Ureter (tissue), 1 donor: ENCODE results near the gene PDLIM7. TPM values are rescaled to one million over a fixed set of nuclear protein-coding genes. Genes with fewer than 3 reads are reported as not detected.

ENCODE experiments used
- DNase-seq: peaks from one replicate; pipeline ENCODE4 v3.0.0-alpha.2; 2020; ENCODE audit warnings: low spot score
- total RNA-seq: library from RNA; stranded (reverse); gene quantifications from one replicate; pipeline ENCODE4 v1.2.4, GENCODE V29; 2023
- donor health status: DM: yes; HTN: yes; CAD: no.

The PDLIM7 gene
- total RNA-seq, 1 donor from 2014 or later, result 218 TPM

DNA sequence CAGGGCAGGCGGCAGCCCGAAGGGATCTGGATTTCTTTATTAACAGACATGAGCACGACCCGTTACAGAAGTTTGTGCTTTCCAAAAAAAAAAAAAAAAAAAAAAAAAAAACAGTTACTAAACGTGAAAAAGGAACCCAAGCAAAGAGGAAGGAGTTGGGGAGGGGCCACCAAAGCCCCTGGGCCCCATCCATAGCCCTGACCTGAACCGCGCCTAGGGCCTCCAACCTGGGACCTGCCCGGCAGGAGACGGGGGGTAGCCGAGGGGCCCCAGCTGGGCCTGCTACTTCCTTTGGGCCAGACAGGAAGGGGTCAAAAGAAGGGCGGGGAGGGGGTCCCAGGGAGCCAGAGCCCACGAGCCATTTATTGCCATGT is 40.8 kb downstream of the PDLIM7 start:
- DNase-seq, result no peak

GRCh38 chr5:177455661-177456590 is 41.5 kb downstream of the PDLIM7 start:
- DNase-seq, result peak; percentile 95

GRCh38 chr5:177455036-177455660 is 42.3 kb downstream of the PDLIM7 start:
- DNase-seq, result peak; percentile 89

DNA sequence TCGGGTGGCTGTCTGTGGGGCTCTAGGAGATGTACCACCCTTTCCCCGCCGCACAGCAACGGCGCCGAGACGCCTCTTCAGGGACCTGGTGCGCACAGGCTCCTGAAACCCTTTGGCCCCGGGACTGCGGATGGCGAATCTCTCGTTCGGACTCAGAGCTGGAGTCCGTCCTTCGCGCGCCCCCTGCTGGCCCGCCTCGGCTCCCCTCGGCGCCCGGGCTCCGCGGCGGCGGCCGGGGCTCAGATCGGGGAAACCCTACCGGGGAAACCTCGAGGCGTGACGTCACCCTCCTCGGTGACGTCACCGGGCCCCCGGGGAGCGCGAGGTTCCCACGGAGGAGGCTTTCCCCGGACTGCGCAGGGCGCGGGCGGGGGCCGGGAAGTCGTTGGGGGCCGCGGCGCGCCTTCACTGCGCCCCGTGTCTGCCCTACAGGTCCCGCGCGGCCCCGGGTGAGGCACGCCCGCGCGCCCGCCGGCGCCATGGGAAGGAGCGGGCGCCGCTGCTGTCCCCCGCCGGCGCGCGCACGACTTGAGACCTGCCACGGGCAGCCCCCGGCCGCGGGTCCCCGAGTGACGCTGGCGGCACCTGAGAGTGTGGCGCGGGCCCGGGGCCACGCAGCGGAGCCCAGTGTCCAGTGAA is 42.9 kb downstream of the PDLIM7 start:
- peak; percentile 93 for DNase-seq

GRCh38 chr5:177453852-177454396 is 43.5 kb downstream of the PDLIM7 start:
- no peak for DNase-seq

- DNase-seq, result no peak
Measured at GRCh38 chr5:177452688-177453638, 44.4 kb downstream of the PDLIM7 start.

DNA sequence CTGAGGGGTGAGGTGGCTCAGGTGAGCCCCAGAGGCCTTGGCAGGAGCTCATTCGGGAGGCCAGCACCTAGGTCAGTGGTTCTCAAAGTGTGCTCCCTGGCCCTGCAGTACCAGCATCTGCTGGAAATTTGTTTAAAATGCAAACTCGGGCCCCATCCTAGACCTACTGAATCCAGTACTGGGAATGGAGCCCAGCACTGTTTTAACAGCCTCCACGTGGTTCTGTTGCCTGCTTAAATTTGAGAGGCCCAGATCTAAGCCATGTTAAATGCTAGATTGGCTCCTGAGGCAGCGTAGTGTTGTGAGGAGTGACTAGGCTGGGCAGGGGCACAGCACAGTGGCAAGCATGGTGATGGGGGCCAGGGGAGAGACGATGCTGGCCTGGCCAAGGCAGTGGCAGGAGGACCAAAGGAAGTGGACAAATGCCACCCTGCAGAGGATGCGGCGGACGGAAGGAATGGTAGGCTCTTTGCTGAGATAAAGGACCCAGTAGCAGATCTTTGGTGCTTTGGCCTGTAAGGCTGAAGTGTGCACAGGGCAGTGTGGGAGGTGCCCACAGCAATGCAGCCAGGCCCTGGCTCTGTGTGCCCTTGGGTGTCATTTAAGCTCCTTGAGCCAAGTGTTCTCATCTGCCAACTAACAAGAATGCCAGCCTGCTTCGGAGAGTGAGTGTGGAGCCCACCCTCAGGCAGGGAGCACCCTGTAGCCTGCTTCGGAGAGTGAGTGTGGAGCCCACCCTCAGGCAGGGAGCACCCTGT is 46.6 kb downstream of the PDLIM7 start:
- DNase-seq, result no peak

DNA sequence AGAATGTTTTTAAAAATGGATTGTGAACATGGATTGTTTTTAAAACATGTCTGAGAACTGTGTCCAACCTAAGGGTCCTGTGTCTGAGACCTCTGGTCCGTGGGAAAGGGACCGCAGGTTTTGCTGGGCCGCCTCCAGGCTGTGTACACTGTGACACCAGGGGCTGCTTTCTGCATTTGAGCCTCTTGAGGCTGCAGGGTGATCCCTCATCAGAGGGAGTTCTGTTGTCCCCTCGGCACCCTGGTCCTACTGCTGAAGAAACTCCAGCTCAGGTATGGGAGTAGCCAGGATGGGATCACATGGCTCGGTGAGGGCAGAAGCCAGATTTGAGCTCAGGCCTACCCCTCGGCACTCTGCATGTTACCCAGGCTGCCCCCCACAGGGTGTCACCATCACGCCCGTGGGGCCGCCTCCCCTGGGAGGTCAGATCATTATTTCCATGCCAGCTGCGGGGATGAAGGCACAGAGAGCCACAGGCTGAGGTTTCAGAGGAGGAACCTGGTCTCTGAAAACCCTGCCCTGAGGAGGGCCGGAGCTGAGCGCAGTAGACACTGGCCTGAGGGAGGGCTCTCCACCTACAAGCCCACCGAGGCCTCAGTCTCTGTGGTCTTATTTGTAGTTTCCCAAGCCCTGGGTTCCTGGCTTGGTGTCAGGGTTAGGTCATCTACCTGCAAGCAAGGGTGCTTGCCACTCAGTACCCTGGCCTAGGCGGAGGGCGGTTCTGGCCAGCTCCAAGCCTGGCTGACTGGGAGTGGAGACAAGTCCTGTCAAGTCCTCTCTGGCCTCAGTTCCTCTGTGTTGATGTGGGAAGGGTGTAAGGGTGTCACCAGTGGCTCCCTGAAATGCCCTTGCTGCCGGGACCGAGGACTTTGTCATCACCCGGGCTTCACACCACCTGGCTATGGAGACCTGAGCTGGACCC is 48.0 kb downstream of the PDLIM7 start:
- DNase-seq, result no peak

DNA sequence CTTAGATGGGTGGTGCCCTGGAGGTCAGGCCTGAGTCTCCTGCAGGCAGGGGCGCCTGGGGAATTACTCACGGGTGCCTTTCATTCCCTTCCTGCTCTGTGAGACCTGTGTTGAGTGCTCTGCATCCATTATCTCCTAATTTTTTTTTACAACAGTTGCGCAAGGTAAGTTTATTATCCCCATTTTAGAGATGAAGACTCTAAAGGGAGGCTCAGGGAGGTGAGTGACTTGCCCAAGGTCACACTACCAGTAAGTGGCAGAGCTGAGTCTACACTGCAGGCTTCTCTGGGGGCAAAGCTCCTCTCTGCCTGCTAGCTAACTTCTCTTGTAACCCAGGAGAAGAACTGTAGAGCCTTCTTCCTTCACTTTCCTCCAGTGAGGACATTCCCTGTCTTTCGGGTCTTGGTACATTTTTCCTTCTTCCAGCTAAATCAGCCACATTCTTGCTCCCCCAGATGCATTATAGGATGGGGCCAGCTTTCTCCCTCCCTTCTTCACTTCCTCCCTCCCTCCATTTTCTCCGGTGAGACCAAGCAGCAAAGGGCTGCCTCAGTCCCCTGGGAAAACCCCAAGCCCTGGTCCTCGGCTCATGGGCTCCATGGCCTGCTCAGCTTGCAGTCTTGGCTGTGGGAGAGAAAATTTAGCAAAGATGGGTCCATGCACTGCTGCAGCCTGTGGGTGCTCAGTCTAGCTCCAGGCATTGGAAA is 49.0 kb downstream of the PDLIM7 start:
- DNase-seq, result no peak

DNA sequence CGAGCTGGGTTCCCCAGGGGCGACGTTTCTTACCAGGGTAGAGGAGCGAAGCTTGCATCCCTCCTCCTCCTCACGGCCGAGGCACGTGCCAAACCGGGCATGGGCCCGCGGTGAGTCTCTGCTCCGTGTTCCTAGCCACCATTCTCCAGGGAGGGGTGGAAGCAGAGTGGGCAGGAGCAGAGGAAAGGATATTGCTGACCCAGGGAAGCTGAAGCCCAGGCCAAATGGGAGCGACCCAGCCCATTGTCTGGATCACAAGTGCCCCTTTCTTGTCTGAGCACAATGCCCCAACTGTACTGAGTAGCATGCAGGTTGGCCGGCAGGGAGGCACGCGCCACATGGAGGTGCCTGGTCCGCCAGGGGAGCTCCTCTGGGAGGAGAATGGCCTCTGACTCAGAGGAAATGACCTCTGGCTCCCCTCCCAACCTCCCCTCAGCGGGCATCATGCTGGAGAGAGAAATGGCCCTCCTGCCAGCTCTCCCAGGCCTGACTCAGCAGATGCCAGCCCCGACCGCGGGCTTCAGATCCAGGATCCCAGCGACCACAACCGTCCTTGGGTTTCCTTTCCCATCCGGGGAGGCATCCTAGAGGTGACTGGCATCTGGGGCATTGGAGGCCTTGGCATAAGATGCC is 49.7 kb downstream of the PDLIM7 start:
- DNase-seq, result no peak

GRCh38 chr5:177447066-177447610 is 50.3 kb downstream of the PDLIM7 start:
- no peak for DNase-seq

- DNase-seq, result no peak
Measured at GRCh38 chr5:177446200-177447065, 51.0 kb downstream of the PDLIM7 start, which contains the start of gene PRR7. TSS of gene PRR7 (plus strand) at chr5:177446814. CDS start at chr5:177455068, 8,254 bp downstream.

DNA sequence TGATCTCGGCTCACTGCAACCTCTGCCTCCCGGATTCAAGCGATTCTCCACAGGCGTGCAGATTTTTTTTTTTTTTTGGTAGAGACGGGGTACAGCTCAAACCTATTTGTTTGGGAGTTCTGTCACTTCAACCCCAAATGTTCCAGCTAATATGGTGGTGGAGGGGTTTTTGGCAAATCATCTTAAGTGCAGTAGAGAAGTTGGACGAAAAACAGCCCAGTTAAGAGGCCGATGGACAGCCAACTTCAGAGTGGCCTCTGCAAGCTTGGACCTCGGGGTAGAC is 51.5 kb downstream of the PDLIM7 start:
- DNase-seq, result no peak

DNA sequence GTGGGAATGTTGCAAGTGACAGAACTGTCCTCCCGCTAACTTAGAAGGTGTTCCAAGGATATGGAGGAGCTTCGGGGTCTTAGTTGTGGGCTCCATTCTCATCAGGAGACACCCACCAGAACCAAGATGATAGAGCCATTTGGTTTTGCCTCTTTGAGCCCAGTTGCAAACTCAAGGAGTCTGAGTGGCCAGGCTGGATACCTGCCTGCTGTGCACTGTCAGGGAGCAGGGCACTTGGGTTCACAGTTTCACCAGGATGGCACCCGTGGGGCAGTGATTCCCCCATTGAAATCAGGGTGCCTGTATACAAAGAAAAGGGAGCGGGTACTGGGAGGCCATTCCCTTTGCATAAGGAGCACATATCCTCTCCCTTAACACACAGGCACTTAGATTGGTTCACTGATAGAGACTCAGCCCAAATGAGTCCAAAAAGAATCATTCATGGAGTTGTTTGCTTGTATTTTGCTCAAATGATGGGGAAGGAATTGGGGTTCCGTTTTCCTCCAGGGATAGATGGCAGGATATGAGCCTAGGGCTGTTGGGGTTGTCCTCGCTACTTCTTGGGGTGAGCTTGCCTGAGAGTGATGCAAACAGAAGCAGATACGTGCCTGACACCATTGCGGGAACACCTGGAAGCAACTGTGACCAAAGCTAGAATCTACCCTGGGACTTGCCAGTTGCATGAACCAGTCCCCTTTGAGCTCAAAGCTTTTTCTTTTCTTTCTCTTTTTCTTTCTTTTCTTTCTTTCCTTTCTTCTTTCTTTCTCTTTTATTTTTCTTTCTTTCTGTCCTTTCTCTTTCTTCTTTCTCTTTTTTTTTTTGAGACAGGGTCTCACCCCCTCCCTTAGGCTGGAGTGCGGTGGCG is 52.1 kb downstream of the PDLIM7 start:
- no peak for DNase-seq

- DNase-seq, result no peak
Measured at GRCh38 chr5:177444106-177445051, 53.0 kb downstream of the PDLIM7 start.
